ENCODE data around the gene HOXA3.

GRCh38 chr7:27107391-27108381 is 44.7 kb downstream of the HOXA3 start:
- no peak for TF ChIP-seq CTCF (IDR thresholded peaks at IDR 0.05)
- TF ChIP-seq NRF1 (IDR thresholded peaks at IDR 0.05; ENCODE audit: low read depth, low read length): no peak
- no peak for TF ChIP-seq REST (IDR thresholded peaks at IDR 0.05; ENCODE audit: low read depth, low read length)
- no peak for TF ChIP-seq EP300 (IDR thresholded peaks at IDR 0.05; ENCODE audit: borderline replicate concordance in 1 of 2, low read depth in 1 of 2, low read length in 1 of 2)
- no peak for TF ChIP-seq TEAD4 (IDR thresholded peaks at IDR 0.05; ENCODE audit: borderline replicate concordance, insufficient read depth)
- no peak for TF ChIP-seq JUND (IDR thresholded peaks at IDR 0.05)
- no peak for TF ChIP-seq TAF1 (IDR thresholded peaks at IDR 0.05; ENCODE audit: borderline replicate concordance, low read depth, low read length)
- TF ChIP-seq MAX (IDR thresholded peaks at IDR 0.05; ENCODE audit: low read depth): no peak
- no peak for TF ChIP-seq IRF3 (IDR thresholded peaks at IDR 0.05; ENCODE audit: low read depth, low read length)
- no peak for TF ChIP-seq POLR2AphosphoS5 (IDR thresholded peaks at IDR 0.05; ENCODE audit: low read depth, low read length)
- no peak for TF ChIP-seq MEF2A (IDR thresholded peaks at IDR 0.05; ENCODE audit: borderline replicate concordance, low read depth)
- TF ChIP-seq EZH2phosphoT487 (IDR thresholded peaks at IDR 0.05; ENCODE audit: borderline replicate concordance, low read depth): no peak
